IPS-18c (cell line): ENCODE data around the gene LIMS3.
"Not testable (repeated sequence)": the region's sequence is repeated elsewhere in the genome, so short reads cannot be mapped to it uniquely, and the experiment has no call there.

Experiments used
- H3K4me3 ChIP-seq: 2 replicates; pipeline ENCODE4 v1.7.0; 2013; ENCODE audit warnings: low read depth, mild to moderate bottlenecking, low read length, moderate library complexity; ENCODE audit not compliant: insufficient read depth
- H3K9me3 ChIP-seq: one replicate; pipeline ENCODE4 v1.6.1; 2013; ENCODE audit warnings: mild to moderate bottlenecking, low read length, moderate library complexity; ENCODE audit not compliant: control insufficient read depth, insufficient read depth

Gene LIMS3

GRCh38 chr2:109898462-109899336 lies at the start of gene LIMS3:
TSS of gene LIMS3 (plus strand) at chr2:109898688. CDS start at chr2:109898729, 41 bp downstream.
- H3K4me3 ChIP-seq, H3K9me3 ChIP-seq: not testable (repeated sequence)

DNA sequence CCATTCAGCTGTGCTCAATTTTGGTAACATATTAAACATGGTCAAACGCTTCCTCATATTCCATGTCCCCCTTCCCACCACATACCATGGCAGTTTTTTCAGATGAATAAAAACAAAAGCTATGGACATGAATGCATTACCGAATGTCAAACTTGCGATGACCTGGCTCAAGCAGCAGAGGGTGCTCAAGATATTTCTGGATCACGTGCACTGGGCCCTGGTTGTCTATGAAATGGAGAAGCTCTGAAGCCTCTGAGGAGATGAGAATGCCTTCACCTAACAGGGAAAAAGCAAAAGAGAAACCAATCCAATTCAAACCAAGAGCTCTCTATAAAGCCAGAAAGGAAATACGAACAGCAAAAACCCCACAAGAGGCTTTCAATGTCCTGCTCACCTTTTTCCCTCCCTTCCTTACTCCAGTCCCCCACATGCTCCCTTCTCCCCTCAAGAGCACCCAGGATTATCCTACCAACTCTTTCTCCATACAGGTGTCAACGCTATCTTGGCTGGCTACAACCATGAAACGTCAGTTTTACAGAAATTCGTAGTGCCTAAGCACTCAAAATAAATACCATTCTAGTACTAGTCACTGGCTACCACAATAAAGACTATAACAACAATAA lies 27.2 kb upstream of the LIMS3 start:
- H3K4me3 ChIP-seq, H3K9me3 ChIP-seq: not testable (repeated sequence)

DNA sequence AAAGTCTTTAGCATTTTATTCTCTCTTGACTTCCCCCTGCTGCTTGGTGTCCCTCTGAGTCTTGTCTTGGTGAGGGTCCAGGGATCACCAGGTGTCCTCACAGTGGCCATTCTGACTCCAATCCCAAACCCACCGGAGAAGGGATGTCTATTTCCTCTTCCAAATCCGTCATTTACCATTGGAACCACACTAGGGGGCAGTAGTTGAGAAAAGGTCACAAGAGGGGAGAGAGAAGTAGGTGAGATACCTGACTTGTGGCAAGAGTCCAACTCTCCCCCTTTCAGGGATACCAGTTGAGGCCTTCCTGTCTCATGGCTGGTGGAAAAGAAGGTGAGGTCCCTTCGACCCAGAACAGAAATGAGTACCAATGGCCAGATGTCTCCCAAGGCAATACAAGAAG lies 21.9 kb upstream of the LIMS3 start:
- H3K9me3 ChIP-seq, H3K4me3 ChIP-seq: not testable (repeated sequence)

GRCh38 chr2:109882112-109882511 lies 16.4 kb upstream of the LIMS3 start:
- not testable (repeated sequence) for H3K9me3 ChIP-seq, H3K4me3 ChIP-seq

- not testable (repeated sequence) for H3K4me3 ChIP-seq, H3K9me3 ChIP-seq
These were observed 10.1 kb upstream of the LIMS3 start for GRCh38 chr2:109888414-109888813.

DNA sequence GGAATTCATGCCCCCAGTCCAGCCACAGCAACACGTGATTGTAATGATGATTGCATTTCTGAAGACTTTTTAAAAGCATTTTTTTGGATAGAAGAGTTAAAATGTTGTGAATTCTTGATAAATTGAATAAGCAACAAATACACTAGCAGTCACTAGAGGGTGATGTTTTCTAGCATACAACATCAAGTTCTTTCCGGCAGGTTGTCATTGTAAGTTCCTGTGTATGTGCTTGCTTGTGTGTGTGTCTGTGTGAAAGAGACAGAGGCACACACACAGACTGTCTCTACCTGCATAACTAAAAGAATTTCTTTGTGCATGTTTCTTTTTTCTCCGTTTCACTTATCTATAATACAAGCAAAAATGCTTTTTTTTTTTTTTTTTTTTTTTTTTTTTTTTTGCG lies 8.6 kb upstream of the LIMS3 start:
- H3K4me3 ChIP-seq, H3K9me3 ChIP-seq: not testable (repeated sequence)

GRCh38 chr2:109891024-109891423 lies 7.5 kb upstream of the LIMS3 start:
- H3K9me3 ChIP-seq, H3K4me3 ChIP-seq: not testable (repeated sequence)

GRCh38 chr2:109893736-109894135 lies 4.8 kb upstream of the LIMS3 start:
- H3K9me3 ChIP-seq, result not testable (repeated sequence)

DNA sequence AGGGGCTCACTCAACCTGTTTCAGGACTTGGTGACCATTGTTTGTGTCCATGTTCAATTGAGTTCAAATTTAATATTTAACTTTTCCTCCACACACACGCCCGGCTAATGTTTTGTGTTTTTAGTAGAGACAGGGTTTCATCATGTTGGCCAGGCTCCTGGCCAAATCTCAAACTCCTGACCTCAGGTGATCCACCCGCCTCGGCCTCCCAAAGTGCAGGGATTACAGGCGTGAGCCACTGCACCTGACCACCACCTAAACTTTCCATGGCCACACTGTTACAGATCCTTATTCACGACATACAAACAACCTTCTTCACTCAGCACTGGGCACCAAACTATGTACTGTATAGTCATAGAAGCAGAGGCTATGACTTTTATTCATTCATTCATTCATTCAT lies 4.3 kb upstream of the LIMS3 start:
- H3K9me3 ChIP-seq, H3K4me3 ChIP-seq: not testable (repeated sequence)

More at GRCh38 chr2:109893736-109894135, 4.8 kb upstream of the LIMS3 start:
- not testable (repeated sequence) for H3K4me3 ChIP-seq

DNA sequence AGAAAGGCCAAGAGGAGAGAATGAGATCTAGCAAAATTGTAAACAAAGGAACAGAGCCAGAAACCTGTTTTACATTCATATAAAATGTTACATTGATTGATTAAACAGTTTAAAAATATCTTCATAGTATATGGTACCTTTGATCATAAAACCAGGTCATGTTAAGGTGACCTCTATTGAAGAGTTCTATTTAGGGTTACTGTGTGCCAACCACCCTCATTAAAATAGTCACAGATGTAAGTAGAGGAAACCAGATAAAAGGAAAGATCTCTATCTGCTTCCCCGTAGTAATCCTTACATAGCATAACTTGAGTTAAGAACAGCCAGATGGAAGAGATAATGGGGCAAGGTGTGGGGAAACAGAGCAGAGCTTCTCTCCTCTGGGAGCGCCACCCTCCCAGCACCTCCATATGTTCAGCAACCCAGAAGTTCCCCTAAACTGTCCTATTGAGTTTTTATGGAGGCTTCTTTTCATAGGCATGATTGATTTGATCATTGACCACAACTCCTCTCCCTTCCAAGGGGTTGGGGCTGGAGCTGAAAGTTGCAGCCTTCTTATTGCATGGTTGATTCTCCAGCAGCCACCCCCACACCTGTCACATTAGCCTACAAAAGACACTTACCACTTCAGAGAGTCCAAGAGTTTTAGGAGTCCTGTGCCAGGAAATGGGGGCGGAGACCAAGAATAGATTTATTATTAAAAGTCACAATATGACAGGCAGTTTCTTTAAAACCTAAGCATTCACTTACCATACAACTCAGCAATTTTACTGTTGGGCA lies 3.2 kb upstream of the LIMS3 start:
- H3K9me3 ChIP-seq, H3K4me3 ChIP-seq: not testable (repeated sequence)

DNA sequence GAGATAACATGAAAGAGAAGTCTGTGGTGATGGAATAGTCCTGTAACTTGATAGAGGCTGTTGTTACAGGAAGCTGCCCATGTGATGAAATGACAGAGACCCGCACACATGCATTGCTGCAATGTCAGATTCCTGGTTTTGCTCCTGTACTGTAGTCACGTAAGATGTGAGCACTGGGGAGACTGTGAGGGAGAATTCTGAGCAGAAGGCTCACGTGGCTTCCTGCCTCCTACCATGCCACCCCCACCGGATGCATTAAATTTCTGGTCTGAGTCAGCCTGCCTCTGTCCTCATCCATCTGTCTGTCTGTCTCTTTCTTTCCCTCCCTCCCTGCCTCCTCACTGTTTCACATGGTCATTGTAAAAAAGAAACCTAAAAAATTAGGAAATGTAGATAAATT lies 2.3 kb upstream of the LIMS3 start:
- H3K4me3 ChIP-seq, H3K9me3 ChIP-seq: not testable (repeated sequence)

DNA sequence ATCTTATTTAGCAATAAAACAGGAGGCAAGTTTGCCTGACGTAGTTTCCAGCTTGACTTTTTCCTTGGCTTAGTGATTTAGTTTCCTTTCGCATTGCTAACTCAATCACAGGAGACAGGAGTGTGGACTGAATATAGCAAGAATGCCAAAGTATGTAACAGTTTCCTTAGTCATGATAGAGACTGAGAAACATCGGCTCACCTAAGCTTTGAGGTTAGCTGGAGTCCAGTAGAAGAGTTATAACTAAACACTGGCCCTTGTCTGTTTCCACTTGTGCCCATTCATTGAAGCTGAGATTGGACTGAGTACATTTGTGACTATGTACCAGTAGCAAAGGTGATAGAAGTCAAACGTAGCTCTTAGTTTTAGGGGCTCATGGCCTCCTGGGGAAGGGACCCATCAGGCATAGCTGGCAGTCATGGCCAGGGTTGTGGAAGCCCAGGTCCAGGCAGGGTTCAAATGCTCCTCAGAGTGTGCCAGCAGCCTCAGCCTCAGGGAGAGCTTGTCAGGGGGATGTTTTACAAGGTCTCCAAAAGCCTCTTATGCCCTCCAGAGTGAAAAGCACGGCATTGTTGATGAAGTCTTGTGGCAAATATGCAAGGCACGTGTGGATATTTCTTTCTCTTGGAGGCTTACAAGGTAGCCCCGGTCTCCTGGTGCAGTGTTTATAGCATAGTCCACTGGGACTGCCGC lies 573 bp upstream of the LIMS3 start:
- not testable (repeated sequence) for H3K9me3 ChIP-seq, H3K4me3 ChIP-seq

DNA sequence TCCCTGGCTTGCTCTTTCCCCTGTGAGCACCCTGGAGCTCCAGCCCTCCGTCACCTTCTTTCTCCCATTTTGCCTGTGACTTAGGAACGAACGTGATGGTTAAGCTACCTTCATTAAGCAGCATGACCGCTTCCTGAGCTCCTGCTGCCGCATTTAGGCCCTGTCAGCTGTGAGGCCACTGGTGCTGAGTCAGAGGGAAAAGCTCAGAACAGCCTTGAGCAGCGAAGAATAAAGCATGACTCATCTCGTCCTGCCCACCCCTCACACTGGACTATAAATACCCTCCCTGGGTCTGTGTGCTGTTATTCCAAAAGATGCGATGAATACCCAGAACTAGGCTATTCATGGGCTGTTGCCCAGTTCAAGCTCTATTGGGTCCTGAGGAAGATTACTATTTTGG lies 7.3 kb downstream of the LIMS3 start:
- H3K4me3 ChIP-seq, H3K9me3 ChIP-seq: not testable (repeated sequence)

GRCh38 chr2:109908626-109909025 lies 10.1 kb downstream of the LIMS3 start:
- H3K9me3 ChIP-seq, H3K4me3 ChIP-seq: not testable (repeated sequence)

- not testable (repeated sequence) for H3K4me3 ChIP-seq, H3K9me3 ChIP-seq
These were observed 12.3 kb downstream of the LIMS3 start for GRCh38 chr2:109910789-109911188.

- not testable (repeated sequence) for H3K9me3 ChIP-seq, H3K4me3 ChIP-seq
These were observed 15.4 kb downstream of the LIMS3 start for GRCh38 chr2:109913911-109914310.

- H3K9me3 ChIP-seq, H3K4me3 ChIP-seq: not testable (repeated sequence)
These were observed 16.1 kb downstream of the LIMS3 start for GRCh38 chr2:109914552-109914951.
